Nephron progenitor cell (in vitro differentiated cells): Measurements from ENCODE around the gene U2AF1L4.

Experiments
- DNase-seq: peaks from one replicate; pipeline ENCODE4 v3.0.0; 2021
- H3K27ac Mint-ChIP-seq: 2 replicates; pipeline ENCODE4 v1.8.0; 2021; ENCODE audit warnings: mild to moderate bottlenecking, moderate library complexity, mixed read lengths
- H3K27me3 Mint-ChIP-seq: 2 replicates; pipeline ENCODE4 v1.8.0; 2021; ENCODE audit warnings: mild to moderate bottlenecking, low read depth, mixed read lengths; ENCODE audit not compliant: poor library complexity
- H3K36me3 Mint-ChIP-seq: 2 replicates; pipeline ENCODE4 v1.8.0; 2021; ENCODE audit warnings: low read depth, mixed read lengths
- H3K4me1 Mint-ChIP-seq: 2 replicates; pipeline ENCODE4 v1.8.0; 2021; ENCODE audit warnings: mixed read lengths
- H3K4me3 Mint-ChIP-seq: 2 replicates; pipeline ENCODE4 v1.8.0; 2021; ENCODE audit warnings: mild to moderate bottlenecking, moderate library complexity, mixed read lengths
- H3K9me3 Mint-ChIP-seq: 2 replicates; pipeline ENCODE4 v1.8.0; 2021; ENCODE audit warnings: mild to moderate bottlenecking, moderate library complexity, mixed read lengths
- CTCF ChIP-seq: fragments of 200-600 bp; sonication (generic); IDR thresholded peaks from 2 replicates; pipeline ENCODE4 v1.5.0; 2021; ENCODE audit warnings: antibody characterized with exemption

U2AF1L4 gene

GRCh38 chr19:35787227-35787799, 42.1 kb upstream of the U2AF1L4 start:
- H3K27ac Mint-ChIP-seq, result no peak overlapping the region
- H3K9me3 Mint-ChIP-seq, result no peaks in the 10 kb centered on the region
- TF ChIP-seq CTCF, result no peak
- H3K36me3 Mint-ChIP-seq, result peaks cover 16% of the 10 kb centered on the region
- peaks cover 13% of the 10 kb centered on the region for H3K4me1 Mint-ChIP-seq
- H3K27me3 Mint-ChIP-seq, result peaks cover 8% of the 10 kb centered on the region
- no peak for DNase-seq
- H3K4me3 Mint-ChIP-seq, result no peak overlapping the region

- no peak for TF ChIP-seq CTCF
- peaks cover 13% of the 10 kb centered on the region for H3K4me1 Mint-ChIP-seq
- H3K4me3 Mint-ChIP-seq, result no peak overlapping the region
- no peak overlapping the region for H3K27ac Mint-ChIP-seq
- H3K27me3 Mint-ChIP-seq, result peaks cover 8% of the 10 kb centered on the region
- no peak for DNase-seq
- H3K36me3 Mint-ChIP-seq, result peaks cover 19% of the 10 kb centered on the region
- H3K9me3 Mint-ChIP-seq, result no peaks in the 10 kb centered on the region
Observed at GRCh38 chr19:35786299-35787160, 41.3 kb upstream of the U2AF1L4 start.

- peaks cover 24% of the 10 kb centered on the region for H3K36me3 Mint-ChIP-seq
Observed at GRCh38 chr19:35785339-35785627, 40.1 kb upstream of the U2AF1L4 start.

GRCh38 chr19:35784503-35785338, 39.5 kb upstream of the U2AF1L4 start:
- no peak overlapping the region for H3K4me3 Mint-ChIP-seq
- H3K27ac Mint-ChIP-seq, result no peak overlapping the region
- H3K4me1 Mint-ChIP-seq, result peaks cover 13% of the 10 kb centered on the region
- no peaks in the 10 kb centered on the region for H3K9me3 Mint-ChIP-seq
- DNase-seq, result peak; percentile 62
- H3K36me3 Mint-ChIP-seq, result peaks cover 24% of the 10 kb centered on the region
- peaks cover 9% of the 10 kb centered on the region for H3K27me3 Mint-ChIP-seq
- no peak for TF ChIP-seq CTCF

More at GRCh38 chr19:35785339-35785627, 40.1 kb upstream of the U2AF1L4 start:
- H3K4me1 Mint-ChIP-seq, result peaks cover 13% of the 10 kb centered on the region
- H3K27me3 Mint-ChIP-seq, result peaks cover 8% of the 10 kb centered on the region
- no peaks in the 10 kb centered on the region for H3K9me3 Mint-ChIP-seq
- no peak for DNase-seq
- TF ChIP-seq CTCF, result no peak
- H3K4me3 Mint-ChIP-seq, result no peak overlapping the region
- H3K27ac Mint-ChIP-seq, result no peak overlapping the region

GRCh38 chr19:35783469-35784434, 38.5 kb upstream of the U2AF1L4 start:
- H3K4me3 Mint-ChIP-seq, result peak overlapping the region; percentile 26
- no peak overlapping the region for H3K27ac Mint-ChIP-seq

More at GRCh38 chr19:35783469-35784434, 38.5 kb upstream of the U2AF1L4 start:
- Mint-ChIP-seq H3K36me3 (peaks cover 28% of the 10 kb centered on the region), H3K9me3 (no peaks in the 10 kb centered on the region), H3K4me1 (peaks cover 13% of the 10 kb centered on the region), H3K27me3 (peaks cover 12% of the 10 kb centered on the region)
- peak; percentile 29 for DNase-seq
- no peak for TF ChIP-seq CTCF
